ENCODE data around the gene ANKUB1. TPM values are rescaled to one million over a fixed set of nuclear protein-coding genes. Genes with fewer than 3 reads are reported as not detected.
A peak's percentile ranks its signal among the peaks of the same experiment; 100 is the strongest.

The ANKUB1 gene
- polyA plus RNA-seq, 2 of the 4 experiments (the other 2 are of a cell fraction), result not detected

DNA sequence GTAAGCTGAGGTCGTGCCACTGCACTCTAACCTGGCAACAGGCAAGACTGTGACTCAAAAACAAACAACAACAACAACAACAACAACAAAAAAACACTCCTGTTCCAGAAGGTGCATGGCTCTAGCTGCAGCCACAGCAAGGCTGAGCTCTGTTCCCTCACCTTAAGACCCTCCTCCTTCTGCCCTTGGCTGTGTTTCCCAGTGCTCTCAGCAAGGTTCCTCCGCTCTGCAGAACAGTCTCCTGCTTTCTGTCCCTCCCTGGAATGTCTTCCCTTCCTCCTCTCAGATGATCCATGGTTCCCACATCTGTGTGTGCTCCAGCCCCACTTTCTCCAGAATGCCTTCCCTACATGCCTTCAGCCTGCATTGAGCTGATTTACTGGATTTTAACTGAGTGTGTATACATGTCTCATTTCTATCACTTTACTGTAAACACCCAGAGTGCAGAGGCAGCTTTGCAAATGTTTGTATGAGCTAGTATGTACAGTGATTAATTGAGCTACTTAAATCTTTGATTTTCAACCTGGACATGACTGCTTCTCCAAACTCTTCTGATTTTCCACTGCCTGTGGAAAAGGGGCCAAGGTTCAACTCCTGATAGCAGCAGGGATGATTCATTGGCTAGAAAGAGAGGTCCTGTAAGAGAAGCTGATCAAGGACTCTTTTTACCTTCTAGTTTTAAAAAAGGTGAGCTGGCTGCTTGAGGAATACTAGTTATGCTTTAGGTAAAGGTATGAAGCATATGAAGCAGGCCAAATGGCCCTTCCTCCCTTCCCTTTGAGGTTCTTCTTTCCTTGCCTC is 14.7 kb downstream of the ANKUB1 start:
- POLR2A ChIA-PET, result no interaction called here
- Histone ChIP-seq H3K9me3 (no peaks in the 10 kb centered on the region), H3K27ac (no peak overlapping the region), H3K4me1 (no peaks in the 10 kb centered on the region), H3K4me3 (no peak overlapping the region), H3K4me2 (peak overlapping the region; percentile 0; the same call in 1 of the 3 replicates)
- TF ChIP-seq, protein P1, sequence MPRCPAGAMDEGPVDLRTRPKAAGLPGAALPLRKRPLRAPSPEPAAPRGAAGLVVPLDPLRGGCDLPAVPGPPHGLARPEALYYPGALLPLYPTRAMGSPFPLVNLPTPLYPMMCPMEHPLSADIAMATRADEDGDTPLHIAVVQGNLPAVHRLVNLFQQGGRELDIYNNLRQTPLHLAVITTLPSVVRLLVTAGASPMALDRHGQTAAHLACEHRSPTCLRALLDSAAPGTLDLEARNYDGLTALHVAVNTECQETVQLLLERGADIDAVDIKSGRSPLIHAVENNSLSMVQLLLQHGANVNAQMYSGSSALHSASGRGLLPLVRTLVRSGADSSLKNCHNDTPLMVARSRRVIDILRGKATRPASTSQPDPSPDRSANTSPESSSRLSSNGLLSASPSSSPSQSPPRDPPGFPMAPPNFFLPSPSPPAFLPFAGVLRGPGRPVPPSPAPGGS (IDR thresholded peaks at IDR 0.05), result no peak
- TF ChIP-seq PHF8 (IDR thresholded peaks at IDR 0.05; ENCODE audit: borderline replicate concordance, low read depth) (no peak), CBX8 (IDR thresholded peaks at IDR 0.05) (no peak), BHLHE40 (IDR thresholded peaks at IDR 0.05; ENCODE audit: low read depth, low read length) (no peak), HEYL (CRISPR knock-in tag; IDR thresholded peaks at IDR 0.05) (no peak), MAZ (IDR thresholded peaks at IDR 0.05; ENCODE audit: borderline replicate concordance, low read depth, low read length) (no peak), HOXB13 (CRISPR knock-in tag; IDR thresholded peaks at IDR 0.05; ENCODE audit: low read depth) (no peak), CHD4 (IDR thresholded peaks at IDR 0.05; ENCODE audit: borderline replicate concordance) (no peak), CBX2 (IDR thresholded peaks at IDR 0.05; ENCODE audit: borderline replicate concordance, low read depth) (no peak), RARB (CRISPR knock-in tag; IDR thresholded peaks at IDR 0.05) (no peak), ZSCAN20 (CRISPR knock-in tag; IDR thresholded peaks at IDR 0.05) (no peak), KDM1A (IDR thresholded peaks at IDR 0.05; ENCODE audit: low read depth) (no peak)
- TF ChIP-seq, protein P2, sequence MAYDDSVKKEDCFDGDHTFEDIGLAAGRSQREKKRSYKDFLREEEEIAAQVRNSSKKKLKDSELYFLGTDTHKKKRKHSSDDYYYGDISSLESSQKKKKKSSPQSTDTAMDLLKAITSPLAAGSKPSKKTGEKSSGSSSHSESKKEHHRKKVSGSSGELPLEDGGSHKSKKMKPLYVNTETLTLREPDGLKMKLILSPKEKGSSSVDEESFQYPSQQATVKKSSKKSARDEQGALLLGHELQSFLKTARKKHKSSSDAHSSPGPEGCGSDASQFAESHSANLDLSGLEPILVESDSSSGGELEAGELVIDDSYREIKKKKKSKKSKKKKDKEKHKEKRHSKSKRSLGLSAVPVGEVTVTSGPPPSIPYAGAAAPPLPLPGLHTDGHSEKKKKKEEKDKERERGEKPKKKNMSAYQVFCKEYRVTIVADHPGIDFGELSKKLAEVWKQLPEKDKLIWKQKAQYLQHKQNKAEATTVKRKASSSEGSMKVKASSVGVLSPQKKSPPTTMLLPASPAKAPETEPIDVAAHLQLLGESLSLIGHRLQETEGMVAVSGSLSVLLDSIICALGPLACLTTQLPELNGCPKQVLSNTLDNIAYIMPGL (CRISPR knock-in tag; IDR thresholded peaks at IDR 0.05; ENCODE audit: borderline replicate concordance), result no peak
- CTCF ChIA-PET, result interaction anchor here (0.9 to 19.5 kb wide), 5 partner anchors 8 to 283 kb away, joined by 3 to 231 read pairs (median 8); partner anchors contain the start of gene COMMD2
- ATAC-seq, result peak in 1 of 2 experiments; percentile 42; a peak in 2 of 6 replicates
- WGBS (ENCODE audit: missing lambda C conversion rate), result 68% methylated on average over 2 of the region's 2 CpGs
- no peak for DNase-seq (ENCODE audit: low read depth in 1 of 2, low spot score in 1 of 2)
- FAIRE-seq, result no peak

DNA sequence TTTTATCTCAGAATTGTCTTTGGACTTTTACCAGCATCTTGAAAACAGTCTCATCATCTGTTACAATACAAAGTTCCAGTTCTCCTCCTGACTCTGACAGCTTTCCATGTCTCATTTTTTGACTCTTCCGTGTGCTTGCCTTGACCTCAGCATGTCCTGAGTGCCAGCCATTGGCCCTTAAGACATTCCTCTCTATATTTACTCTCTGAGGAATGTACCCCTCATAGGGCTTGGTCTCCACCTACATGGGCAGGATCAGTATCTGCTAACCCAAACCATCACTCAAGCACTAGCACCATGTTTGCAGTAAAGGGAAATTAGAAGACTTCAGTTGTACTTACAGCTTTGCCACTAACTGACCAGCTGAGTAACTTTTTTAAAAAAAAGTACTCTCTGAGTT is 16.2 kb downstream of the ANKUB1 start:
- ATAC-seq (no peak), FAIRE-seq (no peak), DNase-seq (ENCODE audit: low read depth in 1 of 2, low spot score in 1 of 2) (no peak)
- WGBS (ENCODE audit: missing lambda C conversion rate), result 41% methylated on average over 1 of the region's 1 CpG
- no peak for TF ChIP-seq SREBF2 (IDR thresholded peaks at IDR 0.05)
- TF ChIP-seq RNF2 (IDR thresholded peaks at IDR 0.05; ENCODE audit: borderline replicate concordance, low read depth), result no peak
- no peak for TF ChIP-seq ZSCAN20 (CRISPR knock-in tag; IDR thresholded peaks at IDR 0.05)
- no peak for TF ChIP-seq JUNB (IDR thresholded peaks at IDR 0.05)
- no peak overlapping the region for H3K27ac ChIP-seq
- H3K4me2 ChIP-seq, result no peak overlapping the region
- ChIA-PET POLR2A (interaction anchor here (0.6 kb wide), 1 partner anchor 31 kb away, joined by 3 read pairs; no protein-coding TSS in a partner anchor), CTCF (interaction anchor here (1.0 to 19.5 kb wide), 5 partner anchors 11 to 208 kb away, joined by 4 to 231 read pairs (median 7); partner anchors contain the start of gene COMMD2)
- no peak overlapping the region for H3K4me3 ChIP-seq
- no peaks in the 10 kb centered on the region for H3K9me3 ChIP-seq
- H3K4me1 ChIP-seq, result no peaks in the 10 kb centered on the region

DNA sequence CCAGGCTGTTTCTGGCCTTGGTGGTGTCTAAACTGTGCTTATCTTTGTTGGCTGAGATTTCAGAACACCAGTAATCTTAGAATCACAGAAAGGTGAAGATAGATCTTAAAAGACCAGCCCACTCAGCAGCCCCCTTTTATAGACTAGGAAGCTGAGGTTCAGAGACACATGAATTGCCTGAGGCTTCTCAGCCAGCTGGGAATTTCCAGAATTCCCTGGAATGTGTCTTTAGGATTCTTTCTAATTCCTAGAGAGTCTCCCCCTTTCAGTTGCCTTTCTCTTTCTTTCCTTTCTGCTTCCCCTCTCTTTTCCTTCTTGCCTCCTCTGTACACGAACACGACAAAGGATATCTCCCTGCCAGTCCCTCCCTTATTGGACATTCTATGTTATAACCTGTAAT is 19.5 kb downstream of the ANKUB1 start:
- H3K4me2 ChIP-seq, result no peak overlapping the region
- H3K9me3 ChIP-seq, result no peaks in the 10 kb centered on the region
- ATAC-seq, result no peak
- H3K4me3 ChIP-seq, result no peak overlapping the region
- TF ChIP-seq EHF (CRISPR knock-in tag; IDR thresholded peaks at IDR 0.05) (no peak), CBX2 (IDR thresholded peaks at IDR 0.05; ENCODE audit: borderline replicate concordance, low read depth) (no peak), JUN (IDR thresholded peaks at IDR 0.05) (no peak), ZFP36 (IDR thresholded peaks at IDR 0.05; ENCODE audit: borderline replicate concordance, partially characterized antibody) (no peak), ZNF302 (CRISPR knock-in tag; IDR thresholded peaks at IDR 0.05) (no peak), POLR2AphosphoS2 (conservative IDR thresholded peaks at IDR 0.05; ENCODE audit: low read length) (no peak), JUNB (IDR thresholded peaks at IDR 0.05) (no peak), NR3C1 (IDR thresholded peaks at IDR 0.05) (no peak)
- TF ChIP-seq, protein P3, sequence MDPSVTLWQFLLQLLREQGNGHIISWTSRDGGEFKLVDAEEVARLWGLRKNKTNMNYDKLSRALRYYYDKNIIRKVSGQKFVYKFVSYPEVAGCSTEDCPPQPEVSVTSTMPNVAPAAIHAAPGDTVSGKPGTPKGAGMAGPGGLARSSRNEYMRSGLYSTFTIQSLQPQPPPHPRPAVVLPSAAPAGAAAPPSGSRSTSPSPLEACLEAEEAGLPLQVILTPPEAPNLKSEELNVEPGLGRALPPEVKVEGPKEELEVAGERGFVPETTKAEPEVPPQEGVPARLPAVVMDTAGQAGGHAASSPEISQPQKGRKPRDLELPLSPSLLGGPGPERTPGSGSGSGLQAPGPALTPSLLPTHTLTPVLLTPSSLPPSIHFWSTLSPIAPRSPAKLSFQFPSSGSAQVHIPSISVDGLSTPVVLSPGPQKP (IDR thresholded peaks at IDR 0.05; ENCODE audit: low read depth, low read length), result no peak
- TF ChIP-seq, protein P4, sequence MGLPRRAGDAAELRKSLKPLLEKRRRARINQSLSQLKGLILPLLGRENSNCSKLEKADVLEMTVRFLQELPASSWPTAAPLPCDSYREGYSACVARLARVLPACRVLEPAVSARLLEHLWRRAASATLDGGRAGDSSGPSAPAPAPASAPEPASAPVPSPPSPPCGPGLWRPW (IDR thresholded peaks at IDR 0.05), result no peak
- no peak overlapping the region for H3K27ac ChIP-seq
- H3K4me1 ChIP-seq, result no peaks in the 10 kb centered on the region
- ChIA-PET CTCF (interaction anchor here (0.6 to 19.5 kb wide), 22 partner anchors 9 to 475 kb away, joined by 3 to 231 read pairs (median 5); partner anchors contain the start of genes ANKUB1, COMMD2 and RNF13), POLR2A (no interaction called here)
- FAIRE-seq, result no peak
- WGBS (ENCODE audit: missing lambda C conversion rate), result 93% methylated on average over 2 of the region's 2 CpGs
- no peak for DNase-seq (ENCODE audit: low read depth in 1 of 2, low spot score in 1 of 2)
